ENCODE results near the gene TTC28.

DNA sequence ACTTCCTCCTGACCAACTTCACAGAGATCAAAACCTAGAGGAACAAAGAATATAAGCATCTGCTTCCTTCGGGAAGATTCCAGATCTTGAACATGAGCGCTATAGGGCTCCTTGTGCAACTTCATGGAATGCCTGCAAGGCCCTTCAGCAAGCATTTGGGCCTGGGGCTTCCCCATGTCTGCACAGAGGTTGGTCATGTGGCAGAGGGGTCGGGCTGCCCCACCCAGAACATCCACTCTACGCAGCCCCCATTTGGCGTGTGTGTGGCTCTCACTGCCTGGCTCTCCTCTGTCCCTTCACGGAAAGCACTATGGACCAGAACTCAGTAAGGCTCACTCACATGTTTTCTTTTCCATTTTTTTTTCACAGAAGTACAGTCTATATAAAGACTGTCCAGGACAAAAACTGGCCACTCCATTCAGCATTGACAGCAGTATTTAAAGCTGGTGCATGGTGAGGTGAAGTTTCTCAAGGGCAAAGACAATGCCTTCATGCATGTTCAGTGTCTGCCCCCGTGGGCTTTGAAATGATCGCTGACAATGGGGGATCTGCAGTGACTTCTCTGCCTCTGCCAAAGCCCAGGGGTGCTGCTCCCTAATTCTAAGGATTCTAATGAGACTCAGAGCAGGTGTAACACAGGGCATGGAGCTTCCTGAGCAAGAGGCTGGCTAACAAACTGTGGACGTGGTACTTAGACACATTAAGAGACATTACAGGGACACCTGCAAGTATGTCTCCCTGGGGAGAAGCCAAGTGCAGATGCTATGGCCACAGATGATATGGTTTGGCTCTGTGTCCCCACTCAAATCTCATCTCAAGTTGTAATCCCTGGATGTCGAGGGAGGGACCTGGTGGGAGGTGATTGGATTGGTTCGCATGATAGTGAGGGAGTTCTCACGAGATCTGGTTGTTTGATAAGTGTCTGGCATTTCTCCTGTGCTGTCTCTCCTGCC, 694.0 kb downstream of the TTC28 start:
- TF ChIP-seq, protein P1, sequence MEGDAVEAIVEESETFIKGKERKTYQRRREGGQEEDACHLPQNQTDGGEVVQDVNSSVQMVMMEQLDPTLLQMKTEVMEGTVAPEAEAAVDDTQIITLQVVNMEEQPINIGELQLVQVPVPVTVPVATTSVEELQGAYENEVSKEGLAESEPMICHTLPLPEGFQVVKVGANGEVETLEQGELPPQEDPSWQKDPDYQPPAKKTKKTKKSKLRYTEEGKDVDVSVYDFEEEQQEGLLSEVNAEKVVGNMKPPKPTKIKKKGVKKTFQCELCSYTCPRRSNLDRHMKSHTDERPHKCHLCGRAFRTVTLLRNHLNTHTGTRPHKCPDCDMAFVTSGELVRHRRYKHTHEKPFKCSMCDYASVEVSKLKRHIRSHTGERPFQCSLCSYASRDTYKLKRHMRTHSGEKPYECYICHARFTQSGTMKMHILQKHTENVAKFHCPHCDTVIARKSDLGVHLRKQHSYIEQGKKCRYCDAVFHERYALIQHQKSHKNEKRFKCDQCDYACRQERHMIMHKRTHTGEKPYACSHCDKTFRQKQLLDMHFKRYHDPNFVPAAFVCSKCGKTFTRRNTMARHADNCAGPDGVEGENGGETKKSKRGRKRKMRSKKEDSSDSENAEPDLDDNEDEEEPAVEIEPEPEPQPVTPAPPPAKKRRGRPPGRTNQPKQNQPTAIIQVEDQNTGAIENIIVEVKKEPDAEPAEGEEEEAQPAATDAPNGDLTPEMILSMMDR (IDR thresholded peaks at IDR 0.05): no peak
- no peak for TF ChIP-seq POLR2A (IDR thresholded peaks at IDR 0.05)

All from uterus (tissue), 2 donors.